Measurements from ENCODE around the gene ACTR1B. TPM values are rescaled to one million over a fixed set of nuclear protein-coding genes. Genes with fewer than 3 reads are reported as not detected.

ACTR1B gene
- total and polyA plus RNA-seq, 2 of the 4 experiments (the other 2 are of a cell fraction), result 40.5 to 68.8 TPM

- dilution Hi-C loops (cut with HindIII; ENCODE audit: low sequenced_read_pairs, unreplicated experiment) (no loop called here), in situ Hi-C loops (cut with MboI; ENCODE audit: low sequenced_read_pairs) (loop anchor here (25.0 kb wide), 1 partner anchor 1601 kb away; no protein-coding TSS in a partner anchor), intact Hi-C loops (cut with micrococcal nuclease) (no loop called here)
- H3K14ac ChIP-seq (replicated peaks; ENCODE audit: low read depth, low read length), result no peak overlapping the region
- H2AK9ac ChIP-seq (replicated peaks; ENCODE audit: low read depth, low read length, poor library complexity), result peak overlapping the region; percentile 97
- peaks cover 9% of the 10 kb centered on the region; the same call in 1 of the 2 replicates for H3K36me3 ChIP-seq (ENCODE audit: control insufficient read depth, insufficient read depth, low read length)
- no peaks in the 10 kb centered on the region for H3K9me3 ChIP-seq (ENCODE audit: control insufficient read depth, insufficient read depth, low read length)
- peaks cover 12 to 43% of the 10 kb centered on the region in 2 experiments; a peak in 3 of 4 replicates for H3K79me1 ChIP-seq (ENCODE audit: low read depth in 1 of 2, low read length in 2 of 2)
- peak overlapping the region; percentile 89 for H2AFZ ChIP-seq (replicated peaks; ENCODE audit: low read length, poor library complexity)
- peak overlapping the region; percentile 77 for H3K9ac ChIP-seq (ENCODE audit: low read depth, low read length)
- no peak overlapping the region for H3K23ac ChIP-seq (ENCODE audit: low read depth, low read length)
- CTCF ChIA-PET, result interaction anchor here (0.6 to 1.5 kb wide), 4 partner anchors 12 to 62 kb away, joined by 3 to 5 read pairs (median 4); no protein-coding TSS in a partner anchor
- peak overlapping the region; percentile 96; the same call in 1 of the 2 replicates for H3K4me2 ChIP-seq (ENCODE audit: low read depth, low read length)
- POLR2A ChIA-PET (ENCODE audit: unreplicated experiment), result interaction anchor here (2.8 kb wide), 1 partner anchor 18 kb away, joined by 15 read pairs; the partner anchor contains the start of gene COX5B
- 1% methylated on average over 22 of the region's 46 CpGs; no CpG with 5 or more reads in 1 of the 2 experiments for WGBS, 2 experiments (ENCODE audit: extremely low coverage in 2 of 2, insufficient read length in 1 of 2)
- DNase-seq (no peak), ATAC-seq (ENCODE audit: low read depth) (no peak)
- peak overlapping the region; percentile 95 for H3K27ac ChIP-seq (ENCODE audit: insufficient read depth, low read length)
- H3K56ac ChIP-seq (ENCODE audit: extremely low read depth, insufficient read depth, low read length), result no peak overlapping the region
- H3K27me3 ChIP-seq (ENCODE audit: control insufficient read depth, insufficient read depth, low read length), result no peaks in the 10 kb centered on the region
- H2BK5ac ChIP-seq (ENCODE audit: low read depth, low read length, poor library complexity, severe bottlenecking), result peak overlapping the region; percentile 91
- peak overlapping the region; percentile 57 for H3K4me3 ChIP-seq (ENCODE audit: insufficient read depth, low read depth, low read length)
- BruUV-seq (replicated peaks), result no TSS peak
- 0 out of 2 replicates have a peak, but pooled peaks cover 8% of the 10 kb centered on the region for H4K20me1 ChIP-seq (ENCODE audit: insufficient read depth, low read length)
- TF ChIP-seq SMC3 (IDR thresholded peaks at IDR 0.05; ENCODE audit: low read depth, low read length) (no peak), MAZ (IDR thresholded peaks at IDR 0.05; ENCODE audit: borderline replicate concordance, low read depth, low read length) (peak; percentile 51; the same call in 1 of the 2 replicates)
- 0 out of 2 replicates have a peak overlapping the region, but pooled peaks have one; percentile 72 for H4K5ac ChIP-seq (ENCODE audit: low read depth, low read length)
- no peak overlapping the region for H2BK20ac ChIP-seq (ENCODE audit: low read depth, low read length)
- H2BK15ac ChIP-seq (ENCODE audit: low read depth, low read length), result no peak overlapping the region
- H2BK120ac ChIP-seq (ENCODE audit: low read depth, low read length), result peak overlapping the region; percentile 73; the same call in 1 of the 2 replicates
- no peak overlapping the region; the same call in 1 of the 2 replicates for H2AK5ac ChIP-seq (ENCODE audit: low read depth, low read length)
- peaks cover 9% of the 10 kb centered on the region for H3K4me1 ChIP-seq (ENCODE audit: control insufficient read depth, insufficient read depth, low read length)
- peak overlapping the region in 1 of 2 experiments; percentile 78; a peak in 2 of 4 replicates for H4K8ac ChIP-seq (ENCODE audit: low read depth in 2 of 2, low read length in 2 of 2)
- H3K9me1 ChIP-seq (ENCODE audit: insufficient read depth, low read length), result peaks cover 9% of the 10 kb centered on the region
- H3K18ac ChIP-seq (ENCODE audit: low read depth, low read length), result no peak overlapping the region
- H3K4ac ChIP-seq (ENCODE audit: low read depth, low read length), result peak overlapping the region; percentile 90
- peak overlapping the region; percentile 94 for H4K91ac ChIP-seq (ENCODE audit: insufficient read depth, low read depth, low read length)
Measured at GRCh38 chr2:97663626-97663961, 250 bp downstream of the ACTR1B start.
